K562 (cell line): ENCODE measurements around the gene GLMP. TPM values are rescaled to one million over a fixed set of nuclear protein-coding genes. Genes with fewer than 3 reads are reported as not detected.

Source experiments
- C11orf30 ChIP-seq: fragments of 450-650 bp; IDR thresholded peaks from 2 replicates; pipeline ENCODE4 v1.6.1; 2016; ENCODE audit warnings: low read depth, mild to moderate bottlenecking
- CEBPG ChIP-seq, 3 experiments: fragments of 200-800 bp in 1 of 3; sonication (Bioruptor generic) in 1 of 3; sonication (generic) in 1 of 3; formaldehyde crosslinking in 1 of 3; IDR thresholded peaks in 2 of 3; conservative IDR thresholded peaks in 1 of 3; 2 replicates each; pipeline versions ENCODE4 v1.6.1 to v1.8.0; 2016 to 2022; ENCODE audit warnings: missing compliant biosample characterization in 2 of 3, missing genetic modification characterization in 2 of 3, mild to moderate bottlenecking in 1 of 3, missing genetic modification reagents in 1 of 3
- CSDE1 ChIP-seq, 2 experiments: fragments of 450-650 bp; IDR thresholded peaks; 2 replicates each; pipeline ENCODE4 v1.6.1; 2016; ENCODE audit warnings: mild to moderate bottlenecking in 1 of 2
- KDM1A ChIP-seq, 2 experiments: fragments of 450-650 bp; IDR thresholded peaks; 2 replicates each; pipeline ENCODE4 v1.6.1; 2016; ENCODE audit warnings: mild to moderate bottlenecking in 2 of 2
- KDM5B ChIP-seq: fragments of 200-600 bp; sonication (generic); IDR thresholded peaks from 2 replicates; pipeline ENCODE4 v1.6.1; 2012; ENCODE audit warnings: low read depth, mild to moderate bottlenecking, moderate library complexity, low read length, control low read depth, inconsistent platforms; ENCODE audit not compliant: insufficient replicate concordance
- NFXL1 ChIP-seq: fragments of 450-650 bp; formaldehyde crosslinking; IDR thresholded peaks from 2 replicates; pipeline ENCODE4 v1.4.0; 2021; ENCODE audit warnings: mild to moderate bottlenecking
- NFYB ChIP-seq: IDR thresholded peaks from 2 replicates; pipeline ENCODE4 v1.6.1; 2011; ENCODE audit warnings: mild to moderate bottlenecking, moderate library complexity; ENCODE audit not compliant: insufficient read length; ENCODE audit errors: extremely low read depth
- PHF21A ChIP-seq: fragments of 450-650 bp; IDR thresholded peaks from 2 replicates; pipeline ENCODE4 v1.6.1; 2017; ENCODE audit warnings: low read depth, borderline replicate concordance
- SIN3B ChIP-seq: fragments of 450-650 bp; IDR thresholded peaks from 2 replicates; pipeline ENCODE4 v1.6.1; 2017; ENCODE audit warnings: low read depth, mild to moderate bottlenecking, moderate library complexity
- TEAD2 ChIP-seq: fragments of 450-650 bp; IDR thresholded peaks from 2 replicates; pipeline ENCODE4 v1.6.1; 2016; ENCODE audit warnings: missing genetic modification characterization, control low read depth, missing compliant biosample characterization
- ZBTB8A ChIP-seq: fragments of 450-650 bp; IDR thresholded peaks from 2 replicates; pipeline ENCODE4 v1.6.1; 2018; ENCODE audit warnings: mild to moderate bottlenecking, moderate library complexity; ENCODE audit not compliant: partially characterized antibody
- ZNF3 ChIP-seq: fragments of 250-450 bp; sonication (Bioruptor Pico); IDR thresholded peaks from 2 replicates; pipeline ENCODE4 v1.5.0; 2021; ENCODE audit warnings: mild to moderate bottlenecking, moderate library complexity
- ZNF696 ChIP-seq: fragments of 250-450 bp; sonication (Bioruptor Pico); conservative IDR thresholded peaks from 2 replicates; pipeline ENCODE4 v1.4.0; 2020; ENCODE audit warnings: mild to moderate bottlenecking, moderate library complexity
- ZNF778 ChIP-seq: fragments of 450-650 bp; formaldehyde crosslinking; IDR thresholded peaks from 2 replicates; pipeline ENCODE4 v1.4.0; 2020; ENCODE audit warnings: mild to moderate bottlenecking, moderate library complexity
- ZZZ3 ChIP-seq: fragments of 450-650 bp; IDR thresholded peaks from 2 replicates; pipeline ENCODE4 v1.6.1; 2016; ENCODE audit warnings: antibody characterized with exemption, mild to moderate bottlenecking, moderate library complexity
- polyA plus RNA-seq, 8 experiments: library from polyadenylated mRNA; depleted of rRNA in 4 of 8; stranded (reverse) in 5 of 8; unstranded in 3 of 8; fragments of >200 nt; fragmentation: Nextera tagmentation in 2 of 8; fragmentation: Illumina TruSeq in 1 of 8; extraction: Ambion mirVana in 2 of 8; extraction: Trizol in 1 of 8; gene quantifications; 2 replicates each; pipeline versions ENCODE4 v1.2.1 to v1.2.3, GENCODE V29; 2011 to 2014; ENCODE audit warnings: inconsistent platforms in 1 of 8, missing spikeins in 1 of 8
- total RNA-seq, 7 experiments: library from RNA; depleted of rRNA in 6 of 7; stranded (reverse); fragments of >200 nt in 6 of 7; fragmentation: Illumina TruSeq in 2 of 7; extraction: Trizol in 2 of 7; gene quantifications; 2 replicates each; pipeline versions ENCODE4 v1.2.1 to v1.2.3, GENCODE V29; 2011 to 2021; ENCODE audit warnings: low replicate concordance in 1 of 7
- TF ChIP-seq, protein P1 (sequence below): fragments of 450-650 bp; IDR thresholded peaks from 2 replicates; pipeline ENCODE4 v1.6.1; 2017; ENCODE audit warnings: antibody characterized with exemption
- TF ChIP-seq, protein P2 (sequence below): IDR thresholded peaks from 3 replicates; pipeline ENCODE4 v1.6.1; 2011; ENCODE audit warnings: borderline replicate concordance, mild to moderate bottlenecking; ENCODE audit not compliant: insufficient read length, insufficient read depth
- TF ChIP-seq, protein P3 (sequence below): fragments of 250-450 bp; sonication (Bioruptor Pico); IDR thresholded peaks from 2 replicates; pipeline ENCODE4 v1.8.0; 2022; ENCODE audit warnings: inconsistent platforms
- TF ChIP-seq, protein P4 (sequence below): conservative IDR thresholded peaks from 2 replicates; pipeline ENCODE4 v1.6.1; 2011; ENCODE audit warnings: low read depth, mild to moderate bottlenecking, low read length; ENCODE audit not compliant: control insufficient read depth
- TF ChIP-seq, protein P5 (sequence below): fragments of 250-450 bp; sonication (Bioruptor Pico); IDR thresholded peaks from 2 replicates; pipeline ENCODE4 v1.8.0; 2021; ENCODE audit warnings: mild to moderate bottlenecking, moderate library complexity

GLMP gene
- total and polyA plus RNA-seq, 9 of the 15 experiments (the other 6 are each of a cell fraction or from before 2014, with no cell fraction given): 8.3 to 28.2 (median 22.4) TPM

DNA sequence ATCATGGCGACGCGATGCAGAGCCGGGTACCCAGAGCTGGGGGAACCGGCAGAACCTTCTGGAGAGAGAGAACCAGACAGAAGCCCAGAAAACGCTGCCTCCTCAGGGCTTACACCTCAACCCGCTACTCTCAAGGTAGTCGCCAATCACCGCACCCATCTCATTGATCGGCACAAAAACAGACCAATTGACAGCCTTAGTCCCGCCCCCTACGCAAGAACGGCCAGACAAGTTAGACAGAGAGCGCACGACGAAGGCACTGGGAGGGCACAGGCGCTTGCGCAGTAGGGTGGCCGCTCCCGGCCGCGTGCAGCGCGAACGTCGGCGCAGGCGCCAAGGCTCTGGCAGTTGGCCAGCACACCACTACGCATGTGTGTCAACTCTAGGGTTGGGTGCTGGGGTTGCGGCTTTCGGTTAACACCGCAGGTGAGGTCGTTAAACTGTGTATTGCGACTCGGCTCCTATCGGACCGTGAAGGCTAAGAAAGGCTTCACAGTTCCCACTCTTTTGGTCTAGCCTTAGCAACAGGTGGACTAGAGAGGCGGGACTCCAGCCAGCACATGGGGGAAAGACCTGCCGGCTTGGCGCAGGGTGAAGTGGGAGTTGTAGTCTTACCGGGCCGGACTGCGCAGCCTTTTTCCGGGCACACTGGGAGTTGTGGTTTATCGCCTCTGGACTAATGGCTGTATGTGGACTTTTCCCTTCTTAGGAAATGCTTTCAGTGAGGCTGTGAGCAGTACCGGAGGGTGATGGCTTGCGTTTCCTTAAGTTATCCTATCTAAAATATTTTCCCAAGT is 42.9 kb upstream of the GLMP start, which contains the start of the genes CCT3 and TSACC (continued):
- no peak for TF ChIP-seq CSDE1 (IDR thresholded peaks at IDR 0.05)
- TF ChIP-seq TEAD2: no peak
- no peak for TF ChIP-seq ZBTB8A
- peak; percentile 25; the same call in 1 of the 2 replicates for TF ChIP-seq CEBPG (CRISPR knock-in tag; IDR thresholded peaks at IDR 0.05)
- TF ChIP-seq CEBPG (tag; conservative IDR thresholded peaks at IDR 0.05 in 1 of 2, IDR thresholded peaks at IDR 0.05 in 1 of 2): no peak
- TF ChIP-seq, protein P1, sequence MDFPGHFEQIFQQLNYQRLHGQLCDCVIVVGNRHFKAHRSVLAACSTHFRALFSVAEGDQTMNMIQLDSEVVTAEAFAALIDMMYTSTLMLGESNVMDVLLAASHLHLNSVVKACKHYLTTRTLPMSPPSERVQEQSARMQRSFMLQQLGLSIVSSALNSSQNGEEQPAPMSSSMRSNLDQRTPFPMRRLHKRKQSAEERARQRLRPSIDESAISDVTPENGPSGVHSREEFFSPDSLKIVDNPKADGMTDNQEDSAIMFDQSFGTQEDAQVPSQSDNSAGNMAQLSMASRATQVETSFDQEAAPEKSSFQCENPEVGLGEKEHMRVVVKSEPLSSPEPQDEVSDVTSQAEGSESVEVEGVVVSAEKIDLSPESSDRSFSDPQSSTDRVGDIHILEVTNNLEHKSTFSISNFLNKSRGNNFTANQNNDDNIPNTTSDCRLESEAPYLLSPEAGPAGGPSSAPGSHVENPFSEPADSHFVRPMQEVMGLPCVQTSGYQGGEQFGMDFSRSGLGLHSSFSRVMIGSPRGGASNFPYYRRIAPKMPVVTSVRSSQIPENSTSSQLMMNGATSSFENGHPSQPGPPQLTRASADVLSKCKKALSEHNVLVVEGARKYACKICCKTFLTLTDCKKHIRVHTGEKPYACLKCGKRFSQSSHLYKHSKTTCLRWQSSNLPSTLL: no peak
- TF ChIP-seq C11orf30: peak; percentile 69
- TF ChIP-seq ZZZ3: no peak
- no peak for TF ChIP-seq PHF21A
- TF ChIP-seq NFXL1 (CRISPR knock-in tag): no peak
- TF ChIP-seq ZNF778 (CRISPR knock-in tag): no peak
- TF ChIP-seq, protein P2, sequence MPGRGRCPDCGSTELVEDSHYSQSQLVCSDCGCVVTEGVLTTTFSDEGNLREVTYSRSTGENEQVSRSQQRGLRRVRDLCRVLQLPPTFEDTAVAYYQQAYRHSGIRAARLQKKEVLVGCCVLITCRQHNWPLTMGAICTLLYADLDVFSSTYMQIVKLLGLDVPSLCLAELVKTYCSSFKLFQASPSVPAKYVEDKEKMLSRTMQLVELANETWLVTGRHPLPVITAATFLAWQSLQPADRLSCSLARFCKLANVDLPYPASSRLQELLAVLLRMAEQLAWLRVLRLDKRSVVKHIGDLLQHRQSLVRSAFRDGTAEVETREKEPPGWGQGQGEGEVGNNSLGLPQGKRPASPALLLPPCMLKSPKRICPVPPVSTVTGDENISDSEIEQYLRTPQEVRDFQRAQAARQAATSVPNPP: no peak
- TF ChIP-seq, protein P3, sequence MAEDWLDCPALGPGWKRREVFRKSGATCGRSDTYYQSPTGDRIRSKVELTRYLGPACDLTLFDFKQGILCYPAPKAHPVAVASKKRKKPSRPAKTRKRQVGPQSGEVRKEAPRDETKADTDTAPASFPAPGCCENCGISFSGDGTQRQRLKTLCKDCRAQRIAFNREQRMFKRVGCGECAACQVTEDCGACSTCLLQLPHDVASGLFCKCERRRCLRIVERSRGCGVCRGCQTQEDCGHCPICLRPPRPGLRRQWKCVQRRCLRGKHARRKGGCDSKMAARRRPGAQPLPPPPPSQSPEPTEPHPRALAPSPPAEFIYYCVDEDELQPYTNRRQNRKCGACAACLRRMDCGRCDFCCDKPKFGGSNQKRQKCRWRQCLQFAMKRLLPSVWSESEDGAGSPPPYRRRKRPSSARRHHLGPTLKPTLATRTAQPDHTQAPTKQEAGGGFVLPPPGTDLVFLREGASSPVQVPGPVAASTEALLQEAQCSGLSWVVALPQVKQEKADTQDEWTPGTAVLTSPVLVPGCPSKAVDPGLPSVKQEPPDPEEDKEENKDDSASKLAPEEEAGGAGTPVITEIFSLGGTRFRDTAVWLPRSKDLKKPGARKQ: no peak
- TF ChIP-seq, protein P4, sequence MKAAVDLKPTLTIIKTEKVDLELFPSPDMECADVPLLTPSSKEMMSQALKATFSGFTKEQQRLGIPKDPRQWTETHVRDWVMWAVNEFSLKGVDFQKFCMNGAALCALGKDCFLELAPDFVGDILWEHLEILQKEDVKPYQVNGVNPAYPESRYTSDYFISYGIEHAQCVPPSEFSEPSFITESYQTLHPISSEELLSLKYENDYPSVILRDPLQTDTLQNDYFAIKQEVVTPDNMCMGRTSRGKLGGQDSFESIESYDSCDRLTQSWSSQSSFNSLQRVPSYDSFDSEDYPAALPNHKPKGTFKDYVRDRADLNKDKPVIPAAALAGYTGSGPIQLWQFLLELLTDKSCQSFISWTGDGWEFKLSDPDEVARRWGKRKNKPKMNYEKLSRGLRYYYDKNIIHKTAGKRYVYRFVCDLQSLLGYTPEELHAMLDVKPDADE: peak; percentile 99
- TF ChIP-seq SIN3B: peak; percentile 41; the same call in 1 of the 2 replicates
- peak; percentile 98 for TF ChIP-seq NFYB
- TF ChIP-seq, protein P5, sequence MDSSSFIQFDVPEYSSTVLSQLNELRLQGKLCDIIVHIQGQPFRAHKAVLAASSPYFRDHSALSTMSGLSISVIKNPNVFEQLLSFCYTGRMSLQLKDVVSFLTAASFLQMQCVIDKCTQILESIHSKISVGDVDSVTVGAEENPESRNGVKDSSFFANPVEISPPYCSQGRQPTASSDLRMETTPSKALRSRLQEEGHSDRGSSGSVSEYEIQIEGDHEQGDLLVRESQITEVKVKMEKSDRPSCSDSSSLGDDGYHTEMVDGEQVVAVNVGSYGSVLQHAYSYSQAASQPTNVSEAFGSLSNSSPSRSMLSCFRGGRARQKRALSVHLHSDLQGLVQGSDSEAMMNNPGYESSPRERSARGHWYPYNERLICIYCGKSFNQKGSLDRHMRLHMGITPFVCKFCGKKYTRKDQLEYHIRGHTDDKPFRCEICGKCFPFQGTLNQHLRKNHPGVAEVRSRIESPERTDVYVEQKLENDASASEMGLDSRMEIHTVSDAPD (CRISPR knock-in tag): no peak
- no peak for TF ChIP-seq ZNF696 (CRISPR knock-in tag)
- TF ChIP-seq ZNF3 (CRISPR knock-in tag): no peak
- peak; percentile 87 for TF ChIP-seq KDM5B
- no peak for TF ChIP-seq KDM1A (IDR thresholded peaks at IDR 0.05)
